Endothelial cell of umbilical vein (primary cell): ENCODE results near the gene PRMT7.

Experiments
- CTCF ChIP-seq, 2 donors: IDR thresholded peaks; 1 replicate in 1 of 2; 2 replicates in 1 of 2; pipeline ENCODE4 v1.5.1; 2011; ENCODE audit warnings: low read length in 2 of 2, mild to moderate bottlenecking in 2 of 2, moderate library complexity in 2 of 2, control low read depth in 1 of 2, inconsistent platforms in 1 of 2, low read depth in 1 of 2; ENCODE audit not compliant: insufficient read depth in 1 of 2; ENCODE audit errors: extremely low read depth in 1 of 2
- EZH2 ChIP-seq: IDR thresholded peaks from 2 replicates; pipeline ENCODE4 v1.6.1; 2012; ENCODE audit warnings: borderline replicate concordance, low read depth, mild to moderate bottlenecking, moderate library complexity, low read length, inconsistent platforms; ENCODE audit not compliant: severe bottlenecking
- FOS ChIP-seq: IDR thresholded peaks from 2 replicates; pipeline ENCODE4 v1.6.1; 2011; ENCODE audit warnings: mild to moderate bottlenecking, low read length, moderate library complexity, borderline replicate concordance; ENCODE audit not compliant: insufficient read depth
- JUN ChIP-seq: IDR thresholded peaks from 2 replicates; pipeline ENCODE4 v1.6.1; 2011; ENCODE audit warnings: borderline replicate concordance, low read depth; ENCODE audit not compliant: insufficient read length, insufficient read depth
- MAX ChIP-seq: IDR thresholded peaks from 2 replicates; pipeline ENCODE4 v1.6.1; 2011; ENCODE audit not compliant: insufficient read depth, insufficient read length
- MYC ChIP-seq: IDR thresholded peaks from one replicate; pipeline ENCODE4 v1.6.1; 2011; ENCODE audit warnings: mild to moderate bottlenecking, low read depth, low read length
- POLR2A ChIP-seq: IDR thresholded peaks from 2 replicates; pipeline ENCODE4 v1.6.1; 2012; ENCODE audit warnings: low read depth, mild to moderate bottlenecking, control low read depth, low read length
- POLR2AphosphoS5 ChIP-seq: IDR thresholded peaks from 2 replicates; pipeline ENCODE4 v1.6.1; 2012; ENCODE audit warnings: low read depth, mild to moderate bottlenecking, control low read depth, low read length, moderate library complexity; ENCODE audit not compliant: insufficient read depth

GRCh38 chr16:68399456-68399855 lies 88.6 kb downstream of the PRMT7 start:
- no peak for TF ChIP-seq CTCF (IDR thresholded peaks at IDR 0.05; ENCODE audit: extremely low read depth in 1 of 2, insufficient read depth in 1 of 2, low read depth in 1 of 2, low read length in 2 of 2)
- TF ChIP-seq JUN: no peak
- TF ChIP-seq POLR2A: no peak
- no peak for TF ChIP-seq FOS
- no peak for TF ChIP-seq MAX
- TF ChIP-seq POLR2AphosphoS5: no peak
- no peak for TF ChIP-seq MYC
- no peak for TF ChIP-seq EZH2
